ENCODE measurements around the gene OR8G5.

The OR8G5 gene

DNA sequence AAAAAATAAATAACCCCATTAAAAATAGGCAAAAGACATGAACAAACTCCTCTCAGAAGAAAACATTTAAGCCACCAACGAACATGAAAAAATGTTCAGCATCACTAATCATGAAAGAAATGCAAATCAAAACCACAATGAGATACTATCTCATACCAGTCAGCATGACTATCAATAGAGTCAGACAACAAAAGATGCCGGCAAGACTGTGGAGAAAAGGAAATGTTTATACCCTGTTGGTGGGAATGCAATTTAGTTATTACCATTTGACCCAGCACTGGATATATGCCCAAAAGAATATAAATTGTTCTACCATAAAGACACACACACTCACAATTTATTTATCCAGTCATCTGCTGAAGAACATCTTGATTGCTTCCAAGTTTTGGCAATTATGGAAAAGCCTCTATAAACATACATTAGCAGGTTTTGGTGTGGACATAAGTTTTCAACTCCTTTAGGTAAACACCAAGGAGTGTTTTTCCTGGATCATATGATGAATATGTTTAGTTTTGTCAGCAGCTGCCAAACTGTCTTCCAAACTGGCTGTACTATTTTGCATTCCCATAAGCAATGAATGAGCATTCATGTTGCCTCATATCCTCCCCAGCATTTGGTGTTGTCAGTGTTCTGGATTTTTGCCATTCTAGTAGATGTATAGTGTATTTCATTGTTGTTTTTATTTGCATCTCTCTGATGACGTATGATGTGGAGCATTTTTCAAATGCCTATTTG, 29.6 kb downstream of the OR8G5 start:
- no peak for DNase-seq (ENCODE audit: low spot score)

DNA sequence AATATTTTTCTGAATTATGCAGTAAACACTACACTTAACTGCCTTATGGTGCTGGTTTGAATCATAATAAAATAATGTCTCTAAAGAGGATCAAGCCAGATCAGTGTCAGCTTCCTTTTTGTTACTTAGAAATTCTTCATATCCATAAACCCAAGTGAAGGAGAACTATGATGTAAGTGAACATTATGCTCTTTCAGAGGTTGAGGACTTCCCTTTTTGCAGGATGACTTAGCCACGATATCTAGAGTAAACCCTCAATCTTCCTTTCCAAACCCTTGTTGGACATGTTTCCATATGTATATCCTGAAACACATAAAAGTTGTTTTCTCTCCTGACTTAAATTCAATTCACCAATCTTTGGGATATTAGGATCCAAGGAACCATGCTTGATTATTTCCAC, 38.5 kb downstream of the OR8G5 start:
- DNase-seq (ENCODE audit: low spot score) = no peak

DNA sequence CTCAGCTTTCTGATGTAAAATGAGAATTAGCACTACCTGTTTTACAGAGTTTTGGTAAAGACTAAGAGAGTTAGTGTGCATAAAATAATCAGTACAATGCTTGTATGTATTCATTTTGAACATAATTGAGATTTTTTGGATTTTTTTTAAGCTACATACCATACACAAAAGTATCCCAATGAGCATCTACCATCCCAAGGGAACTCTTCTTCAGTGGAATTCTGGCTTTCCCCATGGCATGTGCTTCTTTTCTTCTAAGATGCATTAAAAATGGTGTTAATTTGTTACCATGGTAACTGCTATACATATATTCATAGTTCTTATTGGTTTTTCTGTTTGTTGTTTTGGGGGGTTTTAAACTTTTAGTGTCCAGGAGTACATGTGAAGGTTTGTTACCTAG, 39.8 kb downstream of the OR8G5 start:
- no peak for DNase-seq (ENCODE audit: low spot score)

DNA sequence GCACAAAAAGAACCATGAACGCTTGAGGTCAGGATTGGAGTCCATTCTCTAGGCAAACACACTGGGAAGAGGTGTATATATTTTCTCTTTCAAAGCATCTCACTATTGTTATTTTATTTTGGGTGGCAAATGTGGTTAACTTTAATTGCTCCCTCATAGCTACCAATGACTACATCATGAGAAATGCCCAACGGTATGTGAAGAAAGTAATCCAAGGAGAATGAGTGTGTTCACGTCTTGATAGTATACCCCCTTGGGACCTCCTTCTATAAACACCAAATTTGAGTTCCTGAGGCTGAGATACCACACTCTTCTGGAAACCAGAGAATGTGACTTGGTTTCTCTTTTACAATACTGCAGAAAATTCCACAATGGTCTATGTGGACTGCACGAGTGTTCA, 41.7 kb downstream of the OR8G5 start:
- no peak for DNase-seq (ENCODE audit: low spot score)

DNA sequence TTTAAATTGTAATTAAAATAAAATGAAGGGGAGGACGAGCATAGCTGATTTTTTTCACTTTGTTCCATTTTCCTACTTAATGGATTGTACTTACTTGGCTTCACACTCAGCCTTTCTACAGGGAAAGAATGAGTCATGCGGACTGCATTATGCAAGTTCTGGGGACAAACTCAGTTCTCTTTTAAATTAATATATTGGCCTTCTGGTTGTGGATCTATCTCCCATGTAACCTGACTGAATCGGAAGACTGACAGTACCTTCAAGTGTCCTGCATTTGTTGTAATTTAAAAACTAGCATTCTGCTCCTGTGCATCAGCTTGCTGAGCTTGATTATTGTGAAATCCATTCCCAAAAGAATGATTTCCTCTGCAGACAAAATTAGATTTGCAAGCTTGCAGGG, 45.4 kb downstream of the OR8G5 start:
- peak; percentile 17 for DNase-seq (ENCODE audit: low spot score)

DNA sequence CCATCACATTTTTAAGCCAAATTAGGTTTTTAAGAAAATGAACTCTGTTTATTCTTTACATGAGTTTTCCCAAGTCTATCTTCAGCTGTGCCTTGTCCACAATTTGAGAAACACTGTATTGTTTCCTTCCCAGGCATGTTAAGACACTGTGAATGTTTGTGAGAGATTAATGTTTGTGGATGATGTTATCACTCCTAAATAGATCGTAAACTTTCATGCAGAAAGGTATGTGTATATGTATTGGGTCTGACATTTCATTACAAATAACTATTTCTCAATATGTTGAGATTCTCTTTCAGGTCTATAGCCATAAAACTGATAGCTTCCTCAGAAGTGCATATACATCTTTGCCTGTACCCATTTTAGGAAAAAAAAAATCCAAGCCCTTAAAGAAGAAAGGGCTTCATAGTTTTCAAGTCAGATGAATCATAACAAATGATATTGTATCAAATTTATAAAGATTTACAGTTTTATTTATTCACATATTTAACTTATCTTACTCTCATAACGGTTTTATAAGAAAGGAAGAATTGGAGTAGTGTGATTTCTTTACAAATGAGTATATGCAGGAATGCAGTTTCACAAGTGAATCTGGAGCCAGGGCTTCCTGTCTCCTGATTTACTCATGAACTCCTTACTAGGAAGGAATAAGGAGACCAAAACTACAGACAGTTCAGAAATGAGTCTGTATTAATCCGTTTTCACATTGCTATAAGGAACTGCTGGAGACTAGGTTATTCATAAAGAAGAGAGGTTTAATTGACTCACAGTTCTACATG, 46.4 kb downstream of the OR8G5 start:
- no peak for DNase-seq (ENCODE audit: low spot score)

DNA sequence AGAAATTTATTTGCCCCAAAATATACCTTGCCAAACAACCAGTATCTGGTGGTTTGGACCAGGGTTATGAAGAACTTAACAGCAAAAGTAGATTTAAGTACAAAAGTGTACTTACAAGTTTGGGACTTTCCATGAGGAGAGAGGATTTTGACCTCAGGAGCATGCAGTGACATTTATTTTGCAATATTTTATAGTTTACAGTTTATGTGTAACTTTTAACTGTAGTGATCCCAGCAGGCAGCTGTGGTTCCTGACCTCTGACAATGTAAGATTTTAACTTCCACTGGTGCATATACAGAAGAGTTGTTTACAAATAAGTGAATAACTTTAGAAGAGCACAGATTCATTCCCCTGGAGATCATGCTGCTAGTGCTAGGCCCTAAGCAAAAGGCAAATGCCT, 50.9 kb downstream of the OR8G5 start:
- DNase-seq (ENCODE audit: low spot score) = no peak

DNA sequence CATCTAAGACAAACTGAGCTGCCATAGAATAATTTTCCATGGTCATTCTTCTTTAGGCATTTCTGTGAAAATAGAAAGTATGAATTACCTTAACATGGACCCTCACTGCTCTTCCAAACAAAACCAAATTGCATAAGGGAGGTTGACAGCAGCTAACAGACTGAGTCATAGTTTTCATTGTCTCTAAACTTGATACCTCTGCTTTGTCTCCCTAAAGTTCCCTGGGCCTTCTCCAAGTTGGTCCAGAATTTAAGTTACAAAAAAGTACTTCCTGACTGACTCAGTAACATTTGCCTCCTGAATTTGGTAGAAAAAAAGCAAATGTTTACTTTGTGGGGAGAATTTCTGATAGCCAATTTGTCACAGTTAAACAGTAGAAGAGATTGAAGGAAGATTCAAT, 54.5 kb downstream of the OR8G5 start:
- no peak for DNase-seq (ENCODE audit: low spot score)

DNA sequence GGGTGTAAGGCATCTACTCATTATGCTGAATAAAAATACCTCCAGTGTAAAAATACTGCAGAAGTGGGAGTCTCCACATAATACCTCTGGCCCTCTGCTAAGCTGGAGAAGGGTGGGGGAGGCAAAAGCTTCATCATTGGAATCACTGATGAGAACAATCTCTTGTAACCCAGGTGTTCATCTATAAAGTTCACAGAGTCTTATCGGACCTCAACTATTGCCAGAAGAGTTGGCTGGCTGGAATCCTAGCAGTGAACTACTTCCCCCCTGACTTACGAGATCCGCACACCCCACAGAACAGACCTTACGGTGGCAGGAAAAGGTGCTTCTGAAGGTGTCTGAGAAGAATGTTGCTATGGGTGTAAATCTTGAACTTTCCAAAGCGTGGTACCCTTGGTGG, 55.1 kb downstream of the OR8G5 start:
- no peak for DNase-seq (ENCODE audit: low spot score)

DNA sequence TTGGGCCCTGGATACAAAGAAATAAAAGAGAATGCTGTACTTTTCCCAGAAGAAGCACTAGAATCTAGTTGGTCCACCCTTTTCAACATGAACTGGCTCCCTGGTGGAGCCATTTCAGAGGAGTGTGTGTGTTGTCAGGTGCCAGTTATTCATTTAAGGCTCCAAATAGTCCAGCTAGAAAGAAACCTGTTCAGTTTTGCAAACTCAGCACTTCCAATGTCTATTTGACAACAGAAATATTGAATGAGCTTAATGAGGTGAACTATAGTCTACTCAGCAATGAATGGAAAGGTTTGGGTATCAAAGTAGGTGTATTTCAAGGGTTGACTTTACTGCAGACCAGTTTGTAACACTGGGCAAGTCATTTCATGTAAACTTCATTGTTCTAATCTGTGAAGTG, 55.5 kb downstream of the OR8G5 start:
- no peak for DNase-seq (ENCODE audit: low spot score)

DNA sequence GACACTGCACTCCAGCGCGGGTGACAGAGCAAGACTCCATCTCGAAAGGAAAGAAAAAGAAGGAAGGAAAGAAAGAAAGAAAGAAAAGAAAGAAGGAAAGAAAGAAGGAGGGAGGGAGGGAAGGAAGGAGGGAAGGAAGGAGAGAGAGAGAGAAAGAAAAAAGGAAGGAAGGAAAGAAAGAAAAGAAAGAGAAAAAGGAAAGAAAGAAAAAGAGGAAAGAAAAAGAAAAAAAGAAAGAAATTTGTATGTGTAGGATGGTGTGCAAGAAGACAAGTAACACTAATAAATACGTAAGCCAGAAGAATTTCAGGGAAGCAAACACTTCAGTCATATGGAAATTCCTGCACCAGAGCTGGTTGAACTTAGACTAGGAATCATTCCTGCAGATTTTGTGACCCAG, 57.0 kb downstream of the OR8G5 start:
- no peak for DNase-seq (ENCODE audit: low spot score)

DNA sequence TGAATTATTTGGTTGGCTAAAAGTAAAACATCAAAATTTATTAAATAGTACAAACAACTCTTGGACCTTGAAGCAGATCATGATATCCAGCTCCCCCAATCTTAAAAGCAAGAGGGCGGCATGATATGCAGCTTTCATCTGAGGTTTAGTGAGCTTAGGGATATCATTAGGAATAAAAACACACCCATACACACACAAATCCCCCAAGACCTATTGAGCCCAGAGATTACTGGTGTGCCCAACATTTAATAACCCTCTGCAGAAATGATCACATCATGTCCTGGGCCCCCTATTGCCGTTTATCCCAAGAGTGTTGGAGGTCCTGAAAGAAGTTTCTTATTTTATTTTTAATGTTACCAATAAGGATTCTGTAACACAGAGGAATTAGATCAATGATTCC, 57.7 kb downstream of the OR8G5 start, which contains the start of gene OR8D1:
Gene OR8D1, minus strand, starts transcription at position 101 of the 400 bp plus-strand sequence. CDS start 3,183 bp downstream, outside the sequence.
- DNase-seq (ENCODE audit: low spot score) = no peak

DNA sequence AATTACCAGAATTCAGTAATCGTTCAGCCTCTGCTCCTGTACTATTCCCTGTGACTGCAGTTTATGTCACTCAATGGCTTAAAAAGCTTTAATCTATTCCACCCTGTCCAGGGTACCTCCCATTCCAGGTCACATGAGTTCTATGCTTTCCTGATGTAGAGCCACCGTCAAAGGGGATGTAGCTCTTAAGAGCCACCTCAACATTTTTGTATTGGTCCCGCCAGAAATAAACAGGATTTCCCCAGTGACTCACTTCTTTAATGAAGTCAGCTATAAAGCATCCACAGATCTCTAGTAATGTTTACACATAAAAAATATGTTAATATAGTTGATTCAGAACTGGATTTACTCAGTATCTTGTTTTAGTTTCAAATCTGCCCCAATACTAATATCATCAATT, 58.9 kb downstream of the OR8G5 start:
- DNase-seq (ENCODE audit: low spot score) = no peak

Measured in COLO829 (cell line).